K562 (cell line): ENCODE data around the gene POU2F1. TPM values are rescaled to one million over a fixed set of nuclear protein-coding genes. Genes with fewer than 3 reads are reported as not detected.

ENCODE experiments used
- ATAC-seq: fragments of 200-7000 bp; cut with Tn5 transposase; 3 replicates; pipeline ENCODE4 v1.9.1; 2020; ENCODE audit warnings: moderate library complexity
- BruUV-seq: library from RNA; stranded (reverse); fragments of 400-500 nt; replicated peaks from 2 replicates; lab custom pipeline; 2021; lab: Mats Ljungman, UMichigan
- CTCF ChIA-PET: fragments of 300-600 bp; formaldehyde crosslinking; extraction: SDS; loops from one replicate; lab custom pipeline; 2021; ENCODE audit warnings: low intra/inter-chr PET ratio; lab: Yijun Ruan, JAX
- POLR2A ChIA-PET: fragments of 300-600, 350-650 bp; sonication (Branson Sonifier 250); formaldehyde crosslinking; extraction: SDS; loops from one replicate; lab custom pipeline; 2021; ENCODE audit warnings: antibody characterized with exemption, inconsistent platforms; lab: Yijun Ruan, JAX
- DNase-seq, 4 experiments: peaks; one replicate each; pipeline versions ENCODE4 v3.0.0 to v3.0.0-alpha.2; 2011 to 2018; ENCODE audit warnings: low spot score in 3 of 4, mixed read lengths in 3 of 4; ENCODE audit errors: extremely low read depth in 1 of 4
- FAIRE-seq: peaks from 2 replicates; lab custom pipeline; 2011; peaks lifted over from hg19 to GRCh38; lab: Jason Lieb, UNC
- H2AFZ ChIP-seq: 2 replicates; pipeline ENCODE4 v1.6.0; 2011; ENCODE audit warnings: low read depth, low read length, control low read depth, inconsistent platforms
- H3K27ac ChIP-seq: fragments of 200-600 bp; 3 replicates; pipeline ENCODE4 v1.8.0; 2011; ENCODE audit warnings: low read depth, mild to moderate bottlenecking, control low read depth, inconsistent platforms, low read length, moderate library complexity, mixed read lengths; ENCODE audit errors: extremely low read depth
- H3K27me3 ChIP-seq, 2 experiments: fragments of 300-600 bp in 1 of 2; 2 replicates in 1 of 2; 3 replicates in 1 of 2; pipeline versions ENCODE4 v1.6.0 to v1.8.0; 2011; ENCODE audit warnings: inconsistent platforms in 2 of 2, low read length in 2 of 2, mild to moderate bottlenecking in 1 of 2, mixed read lengths in 1 of 2, moderate library complexity in 1 of 2; ENCODE audit not compliant: control insufficient read depth in 2 of 2, insufficient read depth in 2 of 2
- H3K36me3 ChIP-seq: fragments of 300-600 bp; 3 replicates; pipeline ENCODE4 v1.8.0; 2011; ENCODE audit warnings: mild to moderate bottlenecking, low read length, inconsistent platforms; ENCODE audit not compliant: control insufficient read depth, insufficient read depth
- H3K4me1 ChIP-seq, 2 experiments: fragments of 200-600 bp in 1 of 2; replicated peaks in 1 of 2; 2 replicates in 1 of 2; 3 replicates in 1 of 2; pipeline versions ENCODE4 v1.5.1 to v1.8.0; 2011; ENCODE audit warnings: inconsistent platforms in 2 of 2, low read length in 2 of 2, mild to moderate bottlenecking in 1 of 2, mixed read lengths in 1 of 2, moderate library complexity in 1 of 2; ENCODE audit not compliant: control insufficient read depth in 2 of 2, insufficient read depth in 2 of 2
- H3K4me2 ChIP-seq: 2 replicates; pipeline ENCODE4 v1.6.1; 2011; ENCODE audit warnings: low read length, control low read depth, inconsistent platforms, mixed read lengths; ENCODE audit not compliant: insufficient read depth
- H3K4me3 ChIP-seq: fragments of 200-600 bp; sonication (generic), shearing (Covaris generic); 2 replicates; pipeline ENCODE4 v1.5.1; 2016; ENCODE audit warnings: control low read depth, inconsistent platforms
- H3K79me2 ChIP-seq: fragments of 200-600 bp; 3 replicates; pipeline ENCODE4 v1.8.0; 2011; ENCODE audit warnings: low read length, inconsistent platforms; ENCODE audit not compliant: control insufficient read depth, insufficient read depth
- H3K9ac ChIP-seq, 2 experiments: 2 replicates each; pipeline versions ENCODE4 v1.6.0 to v1.6.1; 2011; ENCODE audit warnings: low read depth in 2 of 2, low read length in 2 of 2, control low read depth in 1 of 2, inconsistent platforms in 1 of 2, mild to moderate bottlenecking in 1 of 2, mixed read lengths in 1 of 2; ENCODE audit not compliant: insufficient read depth in 1 of 2
- H3K9me1 ChIP-seq: one replicate; pipeline ENCODE4 v1.6.0; 2011; ENCODE audit warnings: inconsistent platforms, mild to moderate bottlenecking, low read length, moderate library complexity; ENCODE audit not compliant: control insufficient read depth, insufficient read depth
- H3K9me3 ChIP-seq: replicated peaks from 2 replicates; pipeline ENCODE4 v1.5.1; 2011; ENCODE audit warnings: low read depth, low read length, inconsistent platforms; ENCODE audit not compliant: control insufficient read depth, insufficient read depth
- H4K20me1 ChIP-seq: replicated peaks from 2 replicates; pipeline ENCODE4 v1.6.1; 2011; ENCODE audit warnings: low read length, inconsistent platforms, mixed read lengths; ENCODE audit not compliant: control insufficient read depth, insufficient read depth
- HDAC6 ChIP-seq: IDR thresholded peaks from 2 replicates; pipeline ENCODE4 v1.6.1; 2012; ENCODE audit warnings: low read depth, mild to moderate bottlenecking, control low read depth, inconsistent platforms, low read length, moderate library complexity
- MAFK ChIP-seq: IDR thresholded peaks from 2 replicates; pipeline ENCODE4 v1.6.1; 2011; ENCODE audit warnings: low read length, improper control_type of control experiment
- MLLT1 ChIP-seq, 2 experiments: fragments of 450-650 bp; IDR thresholded peaks; 2 replicates each; pipeline ENCODE4 v1.6.1; 2016
- MYNN ChIP-seq, 2 experiments: sonication (generic); formaldehyde crosslinking in 1 of 2; IDR thresholded peaks; 2 replicates each; pipeline versions ENCODE4 v1.5.0 to v1.6.1; 2016 to 2020; ENCODE audit warnings: antibody characterized with exemption in 1 of 2, missing genetic modification reagents in 1 of 2
- NFE2 ChIP-seq: IDR thresholded peaks from 2 replicates; pipeline ENCODE4 v1.6.1; 2014; ENCODE audit warnings: antibody characterized with exemption, low read depth
- RAD21 ChIP-seq, 2 experiments: fragments of 250-450 bp in 1 of 2; fragments of 450-650 bp in 1 of 2; sonication (Bioruptor Pico) in 1 of 2; formaldehyde crosslinking in 1 of 2; IDR thresholded peaks in 1 of 2; conservative IDR thresholded peaks in 1 of 2; 2 replicates each; pipeline versions ENCODE4 v1.4.0 to v1.8.0; 2020 to 2022; ENCODE audit warnings: mild to moderate bottlenecking in 2 of 2, moderate library complexity in 1 of 2
- RFX7 ChIP-seq: fragments of 250-450 bp; sonication (Bioruptor Pico); IDR thresholded peaks from 2 replicates; pipeline ENCODE4 v1.5.1; 2021; ENCODE audit warnings: mild to moderate bottlenecking
- TAF15 ChIP-seq: fragments of 200-400 bp; formaldehyde crosslinking; IDR thresholded peaks from 2 replicates; pipeline ENCODE4 v1.6.1; 2017; ENCODE audit warnings: mild to moderate bottlenecking, low read depth, low read length, moderate library complexity
- TBP ChIP-seq: optimal IDR thresholded peaks from 2 replicates; pipeline ENCODE3; 2011; ENCODE audit warnings: low read depth, low read length, improper control_type of control experiment
- TEAD2 ChIP-seq: fragments of 450-650 bp; IDR thresholded peaks from 2 replicates; pipeline ENCODE4 v1.6.1; 2016; ENCODE audit warnings: missing genetic modification characterization, control low read depth, missing compliant biosample characterization
- ZKSCAN3 ChIP-seq: fragments of 250-450 bp; sonication (Bioruptor Pico); IDR thresholded peaks from 2 replicates; pipeline ENCODE4 v1.4.0; 2020
- ZNF239 ChIP-seq: fragments of 250-450 bp; sonication (Bioruptor Pico); IDR thresholded peaks from 2 replicates; pipeline ENCODE4 v1.4.0; 2020; ENCODE audit warnings: mild to moderate bottlenecking
- ZNF583 ChIP-seq: fragments of 250-450 bp; sonication (Bioruptor Pico); IDR thresholded peaks from 2 replicates; pipeline ENCODE4 v1.4.0; 2020
- in situ Hi-C: fragments of 300-500 bp; cut with MboI; formaldehyde crosslinking; loops from 4 replicates; pipeline ENCODE4 v1.15.0; 2018; ENCODE audit warnings: inconsistent platforms, mixed read lengths
- intact Hi-C: fragments of 100-400 bp; cut with micrococcal nuclease; formaldehyde crosslinking; loops from 2 replicates; pipeline ENCODE4 v1.14.2; 2022
- polyA plus RNA-seq, 8 experiments: library from polyadenylated mRNA; depleted of rRNA in 4 of 8; stranded (reverse) in 5 of 8; unstranded in 3 of 8; fragments of >200 nt; fragmentation: Nextera tagmentation in 2 of 8; fragmentation: Illumina TruSeq in 1 of 8; extraction: Ambion mirVana in 2 of 8; extraction: Trizol in 1 of 8; gene quantifications; 2 replicates each; pipeline versions ENCODE4 v1.2.1 to v1.2.3, GENCODE V29; 2011 to 2014; ENCODE audit warnings: inconsistent platforms in 1 of 8, missing spikeins in 1 of 8
- total RNA-seq, 7 experiments: library from RNA; depleted of rRNA in 6 of 7; stranded (reverse); fragments of >200 nt in 6 of 7; fragmentation: Illumina TruSeq in 2 of 7; extraction: Trizol in 2 of 7; gene quantifications; 2 replicates each; pipeline versions ENCODE4 v1.2.1 to v1.2.3, GENCODE V29; 2011 to 2021; ENCODE audit warnings: low replicate concordance in 1 of 7

Gene POU2F1
- total and polyA plus RNA-seq, 9 of the 15 experiments (the other 6 are each of a cell fraction or from before 2014, with no cell fraction given): 2.6 to 22.3 (median 8.8) TPM

DNA sequence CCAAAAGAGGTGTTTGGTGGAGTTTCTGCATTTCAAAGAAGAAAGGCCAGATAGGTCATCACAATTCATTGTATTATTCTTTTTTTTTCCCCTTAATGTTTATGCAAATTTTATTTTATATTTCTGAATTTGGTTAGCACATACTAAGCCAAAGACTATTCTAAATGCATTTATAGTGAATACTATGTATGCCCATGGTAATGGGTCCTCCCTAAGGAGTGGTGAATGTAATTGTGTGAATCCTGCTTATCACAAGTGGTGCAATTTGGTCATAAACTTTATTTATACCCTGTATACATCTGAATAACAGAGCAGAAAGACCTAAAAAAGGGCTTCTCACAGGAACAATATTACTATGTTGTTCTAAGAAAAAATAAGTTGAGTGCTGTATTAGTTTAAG, 198.6 kb downstream of the POU2F1 start:
- ChIA-PET POLR2A (interaction anchor here (1.0 kb wide), 1 partner anchor 16 kb away, joined by 3 read pairs; no protein-coding TSS in a partner anchor), CTCF (no interaction called here)
- Histone ChIP-seq H3K4me3 (no peak overlapping the region), H3K9me1 (no peaks in the 10 kb centered on the region), H3K36me3 (peaks cover 3% of the 10 kb centered on the region; the same call in 1 of the 3 replicates), H3K27ac (no peak overlapping the region), H3K4me1 (peaks cover 6 to 7% of the 10 kb centered on the region in 2 experiments; a peak in 3 of 5 replicates), H3K9ac (no peak overlapping the region), H3K79me2 (no peaks in the 10 kb centered on the region), H3K4me2 (no peak overlapping the region), H3K9me3 (no peaks in the 10 kb centered on the region), H4K20me1 (no peaks in the 10 kb centered on the region), H3K27me3 (no peaks in the 10 kb centered on the region), H2AFZ (no peak overlapping the region)
- intact Hi-C loops: no loop called here
- FAIRE-seq (no peak), ATAC-seq (no peak), DNase-seq (no peak)
- in situ Hi-C loops: no loop called here
- TF ChIP-seq TAF15 (no peak), ZKSCAN3 (CRISPR knock-in tag) (no peak), ZNF583 (CRISPR knock-in tag) (no peak), NFE2 (no peak), MAFK (no peak), MYNN (IDR thresholded peaks at IDR 0.05) (no peak), MYNN (CRISPR knock-in tag; IDR thresholded peaks at IDR 0.05) (no peak), HDAC6 (no peak), RFX7 (no peak), TEAD2 (tag) (no peak), MLLT1 (IDR thresholded peaks at IDR 0.05) (no peak), ZNF239 (CRISPR knock-in tag) (no peak), TBP (no peak), RAD21 (CRISPR knock-in tag; conservative IDR thresholded peaks at IDR 0.05 in 1 of 2, IDR thresholded peaks at IDR 0.05 in 1 of 2) (no peak)
- BruUV-seq: no TSS peak
